ENCODE data around the gene C1GALT1.

Gene C1GALT1

DNA sequence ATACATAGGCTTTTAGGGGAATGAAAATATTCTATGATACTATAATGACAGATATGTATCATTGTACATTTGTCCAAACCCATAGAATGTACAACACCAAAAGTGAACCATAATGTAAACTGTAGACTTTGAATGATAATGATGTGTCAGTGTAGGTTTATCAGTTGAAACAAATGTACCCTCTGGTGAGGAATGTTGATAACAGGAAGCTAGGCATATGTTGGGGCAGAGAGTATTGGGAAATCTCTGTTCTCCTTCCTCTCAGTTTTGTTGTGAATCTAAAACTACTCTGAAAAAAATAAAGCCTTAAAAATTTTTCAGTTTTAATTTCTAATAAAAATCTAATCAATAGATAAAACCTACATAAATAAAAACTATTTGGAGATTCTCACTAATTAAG, 36.9 kb downstream of the C1GALT1 start:
- DNase-seq: no peak
- ATAC-seq (replicated peaks): no peak
- Mint-ChIP-seq H3K27ac (peak overlapping the region in 1 of 2 donors; percentile 3), H3K36me3 (ENCODE audit: insufficient read depth) (peaks cover 37% of the 10 kb centered on the region), H3K27me3 (no peaks in the 10 kb centered on the region), H3K9me3 (no peaks in the 10 kb centered on the region), H3K4me3 (no peak overlapping the region), H3K4me1 (ENCODE audit: low read depth in 2 of 2) (peaks cover 26 to 39% of the 10 kb centered on the region in 2 donors)

DNA sequence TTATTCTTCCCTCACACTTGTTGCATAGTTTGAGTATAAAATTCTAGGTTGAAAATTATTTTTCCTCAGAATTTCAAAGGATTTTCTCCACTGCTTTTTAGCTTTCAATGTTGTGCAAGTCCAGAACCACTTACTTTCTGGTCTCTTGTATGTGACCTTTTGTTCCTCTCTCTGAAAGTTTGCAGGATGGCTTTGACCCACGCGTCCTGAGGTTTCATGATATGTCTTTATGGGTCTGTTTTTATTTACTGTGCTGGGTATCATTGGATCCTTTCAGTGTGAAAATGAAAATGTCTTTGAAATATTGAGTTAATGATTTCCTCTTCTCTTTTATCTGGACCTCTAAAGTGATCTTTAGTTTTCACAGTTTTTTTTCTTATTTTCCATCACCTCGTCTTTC, 38.5 kb downstream of the C1GALT1 start:
- no peaks in the 10 kb centered on the region for H3K27me3 Mint-ChIP-seq
- peaks cover 31% of the 10 kb centered on the region for H3K36me3 Mint-ChIP-seq (ENCODE audit: insufficient read depth)
- no peak overlapping the region for H3K4me3 Mint-ChIP-seq
- DNase-seq (no peak), ATAC-seq (replicated peaks) (no peak)
- H3K27ac Mint-ChIP-seq: peak overlapping the region; percentile 72 to 83
- no peaks in the 10 kb centered on the region for H3K9me3 Mint-ChIP-seq
- peaks cover 31 to 48% of the 10 kb centered on the region in 2 donors for H3K4me1 Mint-ChIP-seq (ENCODE audit: low read depth in 2 of 2)

DNA sequence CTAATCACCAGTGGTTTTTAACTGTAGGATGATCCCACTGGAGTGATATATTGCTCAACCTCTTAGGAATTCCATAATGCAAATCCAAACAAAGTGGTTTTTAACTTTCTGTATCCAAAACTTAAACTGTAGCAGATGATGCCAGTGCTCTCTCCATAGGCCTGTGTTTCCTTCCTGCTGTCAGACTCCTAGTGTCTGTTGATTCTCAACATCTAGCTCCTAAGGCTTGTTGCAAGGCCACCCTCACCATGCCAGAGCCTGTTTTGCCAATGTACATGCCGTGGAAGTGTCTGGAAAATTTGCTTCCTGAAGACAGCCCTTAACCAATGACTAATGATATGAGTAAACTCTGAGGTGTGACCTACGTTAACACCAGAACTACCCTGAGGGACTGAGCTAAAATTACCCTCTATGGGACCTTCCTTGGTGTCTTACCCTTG, 39.3 kb downstream of the C1GALT1 start:
- no peak for DNase-seq
- Mint-ChIP-seq H3K4me1 (ENCODE audit: low read depth in 2 of 2) (peaks cover 31 to 47% of the 10 kb centered on the region in 2 donors), H3K27ac (peak overlapping the region; percentile 72 to 83), H3K27me3 (no peaks in the 10 kb centered on the region), H3K4me3 (peak overlapping the region in 1 of 2 donors; percentile 2), H3K36me3 (ENCODE audit: insufficient read depth) (peaks cover 26% of the 10 kb centered on the region), H3K9me3 (no peaks in the 10 kb centered on the region)
- ATAC-seq (replicated peaks): no peak

DNA sequence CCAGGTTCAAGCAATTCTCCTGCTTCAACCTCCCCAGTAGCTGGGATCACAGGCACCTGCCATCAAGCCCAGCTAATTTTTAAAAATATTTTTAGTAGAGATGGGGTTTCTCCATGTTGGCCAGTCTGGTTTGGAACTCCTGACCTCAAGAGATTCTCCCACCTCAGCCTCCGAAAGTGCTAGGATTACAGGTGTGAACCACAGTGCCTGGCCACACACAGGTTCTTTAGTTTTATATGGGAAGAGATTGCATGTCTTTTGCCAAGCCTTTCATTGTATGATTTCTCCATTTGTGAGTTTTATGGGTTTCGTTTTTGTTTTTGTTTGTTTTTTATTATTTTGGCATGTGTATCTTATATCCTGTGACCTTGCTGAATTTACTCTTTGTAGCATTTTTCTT, 40.9 kb downstream of the C1GALT1 start:
- no peaks in the 10 kb centered on the region for H3K27me3 Mint-ChIP-seq
- peaks cover 24 to 37% of the 10 kb centered on the region in 2 donors for H3K4me1 Mint-ChIP-seq (ENCODE audit: low read depth in 2 of 2)
- DNase-seq: no peak
- peaks cover 21% of the 10 kb centered on the region for H3K36me3 Mint-ChIP-seq (ENCODE audit: insufficient read depth)
- H3K27ac Mint-ChIP-seq: no peak overlapping the region
- H3K9me3 Mint-ChIP-seq: no peaks in the 10 kb centered on the region
- peak; percentile 48 for ATAC-seq (replicated peaks)
- H3K4me3 Mint-ChIP-seq: no peak overlapping the region

DNA sequence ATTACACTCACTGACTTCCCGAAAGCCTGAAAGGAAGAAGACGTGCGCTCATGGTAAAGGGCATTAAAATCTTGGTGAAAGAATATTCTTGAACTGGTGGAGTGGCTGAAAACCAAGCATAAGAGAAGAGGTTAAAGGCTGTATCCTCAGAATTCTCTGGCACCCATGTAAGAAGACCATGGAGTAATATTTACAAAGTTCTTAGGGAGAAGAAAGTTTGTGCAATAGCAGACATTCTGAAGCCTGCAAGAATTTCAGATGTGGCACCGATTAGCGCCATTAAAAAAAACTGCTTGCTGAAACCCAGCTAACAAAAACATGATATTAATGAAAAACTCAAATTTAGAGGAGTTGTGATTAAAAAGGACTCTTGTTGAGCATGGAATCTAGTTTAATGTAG, 44.1 kb downstream of the C1GALT1 start:
- Mint-ChIP-seq H3K27me3 (no peaks in the 10 kb centered on the region), H3K27ac (no peak overlapping the region), H3K4me1 (ENCODE audit: low read depth in 2 of 2) (peaks cover 22 to 41% of the 10 kb centered on the region in 2 donors), H3K4me3 (no peak overlapping the region), H3K9me3 (no peaks in the 10 kb centered on the region), H3K36me3 (ENCODE audit: insufficient read depth) (peaks cover 5% of the 10 kb centered on the region)
- DNase-seq (no peak), ATAC-seq (replicated peaks) (no peak)

DNA sequence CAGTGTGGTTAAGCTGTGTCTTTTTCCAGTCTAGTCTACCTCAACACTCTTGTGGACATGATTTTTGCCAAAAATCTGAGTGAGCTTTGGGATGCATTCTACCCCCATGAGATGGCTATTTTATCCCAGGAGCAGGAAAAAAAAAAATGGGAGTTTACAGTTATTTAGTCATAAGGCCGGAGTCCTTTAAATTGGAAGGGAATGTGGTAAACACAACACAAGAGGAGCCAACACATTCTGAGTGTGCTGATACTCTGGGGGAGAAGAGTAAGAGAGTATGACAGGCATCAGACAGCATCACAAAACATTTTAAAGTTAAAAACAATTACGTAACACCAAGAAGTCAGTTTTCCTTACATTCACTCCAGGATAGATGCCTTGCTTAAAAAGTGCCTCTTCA, 46.1 kb downstream of the C1GALT1 start:
- no peak overlapping the region for H3K4me3 Mint-ChIP-seq
- no peaks in the 10 kb centered on the region for H3K27me3 Mint-ChIP-seq
- ATAC-seq (replicated peaks) (no peak), DNase-seq (no peak)
- H3K4me1 Mint-ChIP-seq (ENCODE audit: low read depth in 2 of 2): peaks cover 21 to 45% of the 10 kb centered on the region in 2 donors
- H3K27ac Mint-ChIP-seq: peak overlapping the region in 1 of 2 donors; percentile 49
- no peaks in the 10 kb centered on the region for H3K9me3 Mint-ChIP-seq
- H3K36me3 Mint-ChIP-seq (ENCODE audit: insufficient read depth): peaks cover 5% of the 10 kb centered on the region

DNA sequence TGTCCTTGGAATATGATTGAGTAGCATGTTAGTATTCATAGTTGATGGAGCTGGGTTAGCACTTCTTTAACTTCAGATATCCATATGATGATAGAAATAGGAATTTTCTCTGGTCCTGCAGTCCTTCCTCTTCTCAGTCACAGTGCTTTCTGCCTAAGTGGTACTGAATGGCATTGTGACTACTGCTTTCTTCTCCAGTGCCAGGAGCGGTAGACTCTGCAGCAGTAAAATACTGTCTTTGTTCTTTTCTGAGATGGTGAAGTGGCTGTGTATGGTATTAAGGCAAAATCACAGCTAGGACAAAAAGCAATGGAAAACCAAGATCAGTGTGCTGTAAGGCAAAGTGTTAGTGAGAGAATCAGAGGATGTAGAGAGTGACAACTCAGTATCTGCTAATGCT, 46.6 kb downstream of the C1GALT1 start:
- H3K27ac Mint-ChIP-seq: peak overlapping the region in 1 of 2 donors; percentile 9
- peaks cover 22 to 45% of the 10 kb centered on the region in 2 donors for H3K4me1 Mint-ChIP-seq (ENCODE audit: low read depth in 2 of 2)
- no peak for ATAC-seq (replicated peaks)
- H3K27me3 Mint-ChIP-seq: no peaks in the 10 kb centered on the region
- H3K4me3 Mint-ChIP-seq: no peak overlapping the region
- no peak for DNase-seq
- H3K9me3 Mint-ChIP-seq: no peaks in the 10 kb centered on the region
- peaks cover 5% of the 10 kb centered on the region for H3K36me3 Mint-ChIP-seq (ENCODE audit: insufficient read depth)

DNA sequence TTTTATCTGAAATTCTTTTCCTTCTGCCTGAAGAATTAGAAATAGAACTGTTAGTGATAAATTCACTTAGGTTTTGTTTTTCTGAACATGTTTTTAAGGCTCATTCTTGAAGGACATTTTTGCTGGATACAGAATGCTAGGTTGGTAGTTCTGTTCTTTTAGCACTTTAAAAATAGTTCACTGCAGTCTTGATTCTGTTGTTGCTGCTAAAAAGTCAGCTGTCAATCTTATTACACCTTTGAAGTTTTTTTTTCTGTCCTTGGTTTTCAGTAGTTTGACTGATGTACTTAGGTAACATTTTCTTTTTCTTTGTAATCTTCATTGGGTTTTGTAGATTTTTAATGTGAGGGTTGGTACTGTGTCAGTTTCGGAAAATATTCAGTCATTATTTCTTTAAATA, 48.7 kb downstream of the C1GALT1 start:
- Mint-ChIP-seq H3K27me3 (no peaks in the 10 kb centered on the region), H3K9me3 (no peaks in the 10 kb centered on the region), H3K36me3 (ENCODE audit: insufficient read depth) (peaks cover 5% of the 10 kb centered on the region), H3K4me3 (no peak overlapping the region), H3K4me1 (ENCODE audit: low read depth in 2 of 2) (peaks cover 17 to 39% of the 10 kb centered on the region in 2 donors), H3K27ac (no peak overlapping the region)
- ATAC-seq (replicated peaks) (no peak), DNase-seq (no peak)

DNA sequence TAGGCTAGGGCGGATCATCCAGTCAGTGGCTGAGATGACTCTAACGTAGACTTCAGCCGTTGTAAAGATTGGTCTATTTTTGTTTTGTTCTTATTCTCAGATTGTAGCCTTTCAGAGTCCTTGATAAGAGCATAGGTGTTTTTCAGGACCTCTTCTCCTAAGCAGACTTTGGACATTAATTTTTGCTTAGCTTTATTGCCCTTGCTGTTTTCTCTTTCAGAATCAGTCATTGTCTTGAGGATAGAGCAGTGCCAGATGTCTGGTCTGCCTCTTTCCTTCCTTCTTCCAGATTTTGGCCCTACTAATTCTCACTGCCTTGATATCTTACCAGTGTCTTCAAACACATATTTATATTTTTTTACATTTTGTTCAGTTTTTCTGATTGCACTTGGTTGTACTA, 49.5 kb downstream of the C1GALT1 start:
- Mint-ChIP-seq H3K27me3 (no peaks in the 10 kb centered on the region), H3K4me1 (ENCODE audit: low read depth in 2 of 2) (peaks cover 17 to 43% of the 10 kb centered on the region in 2 donors), H3K9me3 (no peaks in the 10 kb centered on the region), H3K4me3 (no peak overlapping the region), H3K36me3 (ENCODE audit: insufficient read depth) (peaks cover 14% of the 10 kb centered on the region), H3K27ac (peak overlapping the region; percentile 36 to 55)
- DNase-seq: no peak
- ATAC-seq (replicated peaks): no peak

DNA sequence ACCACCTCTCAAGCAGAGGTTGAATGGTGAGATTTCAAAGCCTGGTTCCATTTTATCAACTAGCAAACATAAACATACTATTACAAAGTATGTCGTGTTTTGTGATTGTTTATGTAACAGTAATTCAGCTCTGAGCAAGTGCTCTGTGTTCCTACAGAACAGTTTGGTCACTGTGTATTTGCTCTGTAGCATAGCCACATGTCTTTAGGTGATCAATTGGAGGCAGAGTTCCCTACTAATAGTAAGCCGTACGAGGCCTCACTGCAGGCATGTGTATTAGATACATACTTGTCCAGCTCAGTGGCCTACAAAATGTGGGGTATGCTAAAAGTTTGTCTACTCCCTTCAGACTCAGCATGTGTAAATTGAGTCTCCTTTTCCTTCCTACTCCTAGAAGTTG, 53.0 kb downstream of the C1GALT1 start:
- no peak overlapping the region for H3K4me3 Mint-ChIP-seq
- no peaks in the 10 kb centered on the region for H3K27me3 Mint-ChIP-seq
- H3K4me1 Mint-ChIP-seq (ENCODE audit: low read depth in 2 of 2): peaks cover 15 to 51% of the 10 kb centered on the region in 2 donors
- no peak for DNase-seq
- H3K27ac Mint-ChIP-seq: peak overlapping the region in 1 of 2 donors; percentile 54
- no peak for ATAC-seq (replicated peaks)
- no peaks in the 10 kb centered on the region for H3K9me3 Mint-ChIP-seq
- H3K36me3 Mint-ChIP-seq (ENCODE audit: insufficient read depth): peaks cover 30% of the 10 kb centered on the region

DNA sequence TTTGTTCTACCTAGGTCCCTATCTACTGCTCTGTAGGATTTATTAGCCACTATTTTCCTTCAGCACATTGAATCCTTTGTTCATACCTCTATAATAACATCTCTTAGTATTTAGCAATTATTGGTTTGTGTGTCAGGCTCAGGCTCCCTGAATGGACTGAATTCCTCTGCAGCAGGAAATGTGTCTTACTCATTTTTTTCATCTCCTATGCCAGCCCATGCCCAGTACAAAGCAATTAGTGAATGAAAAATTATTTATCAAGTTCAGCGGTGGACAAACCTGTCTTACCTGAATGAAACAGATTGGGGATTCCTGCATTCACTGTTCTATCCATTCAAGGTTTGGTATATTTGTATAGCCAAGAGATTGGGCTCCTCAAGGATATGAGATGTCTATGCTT, 53.7 kb downstream of the C1GALT1 start:
- Mint-ChIP-seq H3K4me3 (no peak overlapping the region), H3K36me3 (ENCODE audit: insufficient read depth) (peaks cover 30% of the 10 kb centered on the region), H3K4me1 (ENCODE audit: low read depth in 2 of 2) (peaks cover 15 to 51% of the 10 kb centered on the region in 2 donors), H3K9me3 (no peaks in the 10 kb centered on the region), H3K27me3 (no peaks in the 10 kb centered on the region), H3K27ac (peak overlapping the region in 1 of 2 donors; percentile 54)
- ATAC-seq (replicated peaks) (no peak), DNase-seq (no peak)

DNA sequence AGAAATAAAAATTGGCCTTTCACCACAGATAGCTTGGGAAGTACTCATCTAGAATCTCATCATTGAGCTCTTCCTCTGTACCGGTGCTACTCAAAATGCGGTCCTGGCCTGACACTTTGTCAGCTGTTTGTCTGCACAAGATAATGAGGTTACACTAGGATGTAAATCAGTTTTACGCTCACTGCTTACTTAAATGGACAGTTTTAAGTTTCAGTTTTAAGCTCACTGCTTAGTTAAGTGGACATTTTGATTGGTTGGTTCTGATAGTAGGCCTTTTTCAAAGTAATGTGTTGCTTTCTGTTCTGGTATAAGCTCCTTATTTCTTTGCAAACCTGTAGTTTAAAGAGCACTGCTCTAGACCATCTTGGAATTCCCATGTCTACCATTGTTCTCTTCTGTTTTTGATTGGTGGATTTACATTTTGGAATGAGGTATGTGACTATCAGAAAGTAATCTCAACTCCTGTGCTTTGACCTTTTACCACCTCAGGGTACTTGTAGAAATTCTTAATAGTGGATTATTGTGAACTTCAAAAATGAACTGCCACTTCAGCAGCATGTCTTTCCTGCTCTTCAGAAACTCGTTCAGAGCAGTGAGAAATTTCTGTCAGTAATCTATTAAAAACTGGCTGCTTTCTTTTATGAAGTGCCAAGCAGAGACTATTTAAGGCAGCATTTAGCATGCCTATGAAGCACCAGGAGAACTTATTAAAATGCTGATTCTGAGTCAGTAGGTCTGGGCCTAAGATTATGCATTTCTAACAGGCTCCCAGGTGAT, 55.0 kb downstream of the C1GALT1 start:
- ATAC-seq (replicated peaks) (peak; percentile 37), DNase-seq (no peak)
- Mint-ChIP-seq H3K36me3 (ENCODE audit: insufficient read depth) (peaks cover 30% of the 10 kb centered on the region), H3K4me3 (no peak overlapping the region), H3K27me3 (no peaks in the 10 kb centered on the region), H3K9me3 (no peaks in the 10 kb centered on the region), H3K4me1 (ENCODE audit: low read depth in 2 of 2) (peaks cover 14 to 39% of the 10 kb centered on the region in 2 donors), H3K27ac (peak overlapping the region in 1 of 2 donors; percentile 87)

DNA sequence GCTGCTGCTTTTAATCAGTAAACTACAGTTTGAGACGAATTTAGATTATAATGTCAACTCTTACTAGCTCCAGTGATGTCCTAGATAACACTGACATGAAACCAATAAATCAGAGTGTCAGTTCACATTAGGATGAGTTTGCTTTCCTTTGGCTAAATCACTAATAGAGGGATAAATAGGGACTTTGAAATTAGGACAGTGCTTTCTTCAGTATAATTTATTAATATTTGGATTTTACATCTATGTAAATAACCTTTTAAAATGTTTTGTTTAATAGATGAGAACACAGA, 55.6 kb downstream of the C1GALT1 start:
- no peak overlapping the region for H3K4me3 Mint-ChIP-seq
- H3K27ac Mint-ChIP-seq: no peak overlapping the region
- H3K4me1 Mint-ChIP-seq (ENCODE audit: low read depth in 2 of 2): peaks cover 14 to 45% of the 10 kb centered on the region in 2 donors
- DNase-seq (no peak), ATAC-seq (replicated peaks) (no peak)
- H3K9me3 Mint-ChIP-seq: no peaks in the 10 kb centered on the region
- H3K27me3 Mint-ChIP-seq: no peaks in the 10 kb centered on the region
- H3K36me3 Mint-ChIP-seq (ENCODE audit: insufficient read depth): peaks cover 30% of the 10 kb centered on the region

DNA sequence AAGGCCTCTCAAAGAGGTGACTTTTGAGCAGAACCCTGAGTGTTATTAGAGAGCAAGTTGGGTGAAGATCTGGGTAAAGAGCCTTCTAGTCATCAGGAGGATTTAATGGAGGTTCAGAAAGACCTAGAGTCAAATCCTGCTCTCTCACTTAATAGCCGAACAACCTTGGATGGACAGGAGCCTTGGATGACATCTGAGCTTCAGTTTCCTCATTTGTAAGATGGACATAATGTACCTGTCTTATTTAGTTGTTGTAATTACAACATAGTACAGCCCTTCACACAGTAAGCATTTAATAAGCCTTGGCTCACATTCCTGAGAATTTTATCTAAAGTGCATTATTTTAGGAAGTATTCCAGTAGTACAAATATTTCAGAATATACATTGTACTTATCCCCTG, 57.0 kb downstream of the C1GALT1 start:
- ATAC-seq (replicated peaks): no peak
- H3K27ac Mint-ChIP-seq: peak overlapping the region in 1 of 2 donors; percentile 85

More for the DNA sequence above, 57.0 kb downstream of the C1GALT1 start:
- Mint-ChIP-seq H3K9me3 (no peaks in the 10 kb centered on the region), H3K36me3 (ENCODE audit: insufficient read depth) (peaks cover 35% of the 10 kb centered on the region), H3K4me1 (ENCODE audit: low read depth in 2 of 2) (peaks cover 6 to 43% of the 10 kb centered on the region in 2 donors), H3K4me3 (no peak overlapping the region), H3K27me3 (no peaks in the 10 kb centered on the region)
- DNase-seq: no peak

Measured in effector memory CD8-positive, alpha-beta T cell (primary cell).